ENCODE data around the gene CXCR2.

GRCh38 chr2:218137514-218137913, 11.7 kb downstream of the CXCR2 start:
- TF ChIP-seq CTCF (IDR thresholded peaks at IDR 0.05) (no peak), E2F5 (CRISPR knock-in tag; IDR thresholded peaks at IDR 0.05) (no peak), CBFB (CRISPR knock-in tag; IDR thresholded peaks at IDR 0.05; ENCODE audit: low read depth) (no peak)
